ENCODE measurements around the gene PUM2.
A peak's percentile ranks its signal among the peaks of the same experiment; 100 is the strongest.

PUM2 gene

GRCh38 chr2:20343128-20343527 lies 7.5 kb downstream of the PUM2 start:
- no peak for DNase-seq

GRCh38 chr2:20339012-20339411 lies 11.6 kb downstream of the PUM2 start:
- no peak for DNase-seq

GRCh38 chr2:20334605-20335203 lies 15.9 kb downstream of the PUM2 start:
- DNase-seq: no peak

GRCh38 chr2:20333738-20334137 lies 16.9 kb downstream of the PUM2 start:
- no peak for DNase-seq

- DNase-seq: no peak
Observed at GRCh38 chr2:20330192-20330591, 20.5 kb downstream of the PUM2 start.

GRCh38 chr2:20327370-20327769 lies 23.3 kb downstream of the PUM2 start:
- no peak for DNase-seq

- peak in 3 of 5 donors; percentile 16 to 46 (median 36) for DNase-seq
Observed at GRCh38 chr2:20326163-20326780, 24.4 kb downstream of the PUM2 start.

GRCh38 chr2:20322527-20323300 lies 27.9 kb downstream of the PUM2 start:
- no peak for DNase-seq

GRCh38 chr2:20317690-20318089 lies 33.0 kb downstream of the PUM2 start:
- no peak for DNase-seq

GRCh38 chr2:20317197-20317596 lies 33.4 kb downstream of the PUM2 start:
- DNase-seq: no peak

- no peak for DNase-seq
Observed at GRCh38 chr2:20314562-20315501, 35.8 kb downstream of the PUM2 start.

GRCh38 chr2:20313659-20314058 lies 37.0 kb downstream of the PUM2 start:
- no peak for DNase-seq

- DNase-seq: no peak
Observed at GRCh38 chr2:20309001-20309400, 41.6 kb downstream of the PUM2 start.

GRCh38 chr2:20307311-20307710 lies 43.3 kb downstream of the PUM2 start:
- no peak for DNase-seq

- no peak for DNase-seq
Observed at GRCh38 chr2:20304411-20304810, 46.2 kb downstream of the PUM2 start.

- no peak for DNase-seq
Observed at GRCh38 chr2:20303966-20304365, 46.7 kb downstream of the PUM2 start.

- no peak for DNase-seq
Observed at GRCh38 chr2:20302019-20302418, 48.6 kb downstream of the PUM2 start.

- DNase-seq: no peak
Observed at GRCh38 chr2:20300656-20301055, 50.0 kb downstream of the PUM2 start.

- no peak for DNase-seq
Observed at GRCh38 chr2:20299113-20299512, 51.5 kb downstream of the PUM2 start.

- DNase-seq: no peak
Observed at GRCh38 chr2:20294231-20294630, 56.4 kb downstream of the PUM2 start.

GRCh38 chr2:20292984-20293383 lies 57.7 kb downstream of the PUM2 start:
- DNase-seq: no peak

- no peak for DNase-seq
Observed at GRCh38 chr2:20291846-20292408, 58.7 kb downstream of the PUM2 start.

All from T-helper 1 cell (primary cell).